Measurements from ENCODE around the gene SLC7A8. TPM values are rescaled to one million over a fixed set of nuclear protein-coding genes. Genes with fewer than 3 reads are reported as not detected.

SLC7A8 gene
- total RNA-seq, 1 experiment from 2014 or later, result 0.90 TPM

DNA sequence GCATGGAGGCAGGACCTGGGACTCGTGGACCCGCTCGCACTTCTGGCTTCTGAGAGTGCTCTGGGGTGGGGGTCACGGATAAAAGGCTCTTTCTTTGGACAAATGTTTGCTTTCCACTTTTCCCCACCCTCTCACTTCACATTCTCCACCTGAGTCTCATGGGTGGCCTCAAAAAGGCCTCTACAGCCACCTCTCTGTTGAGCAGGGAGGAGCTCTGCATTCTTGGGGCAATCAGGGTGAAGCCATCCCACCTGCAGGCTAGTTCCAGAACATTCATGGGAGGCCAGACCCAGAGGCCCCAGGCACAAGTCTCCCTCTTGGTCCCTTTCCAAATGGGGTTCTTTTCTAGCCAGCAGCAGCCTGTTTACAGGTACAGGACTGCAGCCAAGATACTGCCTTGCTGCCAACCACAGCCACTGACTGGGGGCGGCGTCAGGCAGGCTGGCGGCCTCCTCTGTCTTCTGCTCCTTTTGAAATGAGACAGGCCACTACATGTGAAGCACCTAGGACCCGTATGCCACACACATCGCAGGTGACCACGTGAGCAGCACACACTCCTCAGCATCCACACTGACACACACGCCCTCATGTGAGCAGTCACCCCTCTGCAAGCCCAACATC, 46.2 kb downstream of the SLC7A8 start:
- no peaks in the 10 kb centered on the region for H3K27me3 ChIP-seq (ENCODE audit: control insufficient read depth, insufficient read depth, low read length)
- H3K4me1 ChIP-seq (ENCODE audit: control insufficient read depth, insufficient read depth, low read length), result no peaks in the 10 kb centered on the region
- H3K4me3 ChIP-seq (ENCODE audit: low read depth in 2 of 2, low read length in 2 of 2), result no peak overlapping the region
- intact Hi-C loops (cut with micrococcal nuclease; ENCODE audit: unreplicated experiment) (no loop called here), in situ Hi-C loops (cut with HindIII; ENCODE audit: low pct_unique_long_range_greater_than_20kb, low sequenced_read_pairs) (no loop called here)
- ATAC-seq (no peak), DNase-seq (ENCODE audit: low read depth, low spot score) (no peak)
- no peaks in the 10 kb centered on the region for H3K9me3 ChIP-seq (ENCODE audit: control insufficient read depth, insufficient read depth, low read depth, low read length)
- POLR2A ChIA-PET, result interaction anchor here (0.6 kb wide), 1 partner anchor 100 kb away, joined by 5 read pairs; no protein-coding TSS in a partner anchor
- no peaks in the 10 kb centered on the region for H3K36me3 ChIP-seq (ENCODE audit: control insufficient read depth, insufficient read depth, low read length)
- no TSS peak for BruUV-seq (replicated peaks)
- CTCF ChIA-PET, result interaction anchor here (0.5 kb wide), 1 partner anchor 76 kb away, joined by 3 read pairs; no protein-coding TSS in a partner anchor
- no peak for TF ChIP-seq POLR2AphosphoS5 (IDR thresholded peaks at IDR 0.05; ENCODE audit: low read depth, low read length)
- TF ChIP-seq REST (IDR thresholded peaks at IDR 0.05; ENCODE audit: insufficient read depth in 1 of 2, low read depth in 2 of 2, low read length in 1 of 2), result no peak
- TF ChIP-seq SIN3A (IDR thresholded peaks at IDR 0.05; ENCODE audit: borderline replicate concordance, insufficient read depth, low read depth, low read length), result no peak
- TF ChIP-seq CTCF (IDR thresholded peaks at IDR 0.05), result no peak
- no peak for TF ChIP-seq TCF7L2 (IDR thresholded peaks at IDR 0.05; ENCODE audit: low read depth, low read length)
- no peak overlapping the region for H3K27ac ChIP-seq (ENCODE audit: low read length)

GRCh38 chr14:23136566-23137133, 46.8 kb downstream of the SLC7A8 start:
- Histone ChIP-seq H3K4me1 (ENCODE audit: control insufficient read depth, insufficient read depth, low read length) (no peaks in the 10 kb centered on the region), H3K4me3 (ENCODE audit: low read depth in 2 of 2, low read length in 2 of 2) (no peak overlapping the region), H3K27me3 (ENCODE audit: control insufficient read depth, insufficient read depth, low read length) (no peaks in the 10 kb centered on the region), H3K36me3 (ENCODE audit: control insufficient read depth, insufficient read depth, low read length) (no peaks in the 10 kb centered on the region), H3K27ac (ENCODE audit: low read length) (no peak overlapping the region), H3K9me3 (ENCODE audit: control insufficient read depth, insufficient read depth, low read depth, low read length) (no peaks in the 10 kb centered on the region)
- BruUV-seq (replicated peaks), result no TSS peak
- TF ChIP-seq POLR2AphosphoS5 (IDR thresholded peaks at IDR 0.05; ENCODE audit: low read depth, low read length) (no peak), CTCF (IDR thresholded peaks at IDR 0.05) (no peak), SIN3A (IDR thresholded peaks at IDR 0.05; ENCODE audit: borderline replicate concordance, insufficient read depth, low read depth, low read length) (no peak), REST (IDR thresholded peaks at IDR 0.05; ENCODE audit: insufficient read depth in 1 of 2, low read depth in 2 of 2, low read length in 1 of 2) (no peak), TCF7L2 (IDR thresholded peaks at IDR 0.05; ENCODE audit: low read depth, low read length) (no peak)
- ChIA-PET CTCF (no interaction called here), POLR2A (interaction anchor here (0.6 kb wide), 1 partner anchor 101 kb away, joined by 5 read pairs; no protein-coding TSS in a partner anchor)
- DNase-seq (ENCODE audit: low read depth, low spot score) (no peak), ATAC-seq (no peak)
- in situ Hi-C loops (cut with HindIII; ENCODE audit: low pct_unique_long_range_greater_than_20kb, low sequenced_read_pairs), result no loop called here
- intact Hi-C loops (cut with micrococcal nuclease; ENCODE audit: unreplicated experiment), result no loop called here
